ENCODE data around the gene UXT. TPM values are rescaled to one million over a fixed set of nuclear protein-coding genes. Genes with fewer than 3 reads are reported as not detected.
"Not testable (repeated sequence)": the region's sequence is repeated elsewhere in the genome, so short reads cannot be mapped to it uniquely, and the experiment has no call there.

Gene UXT
- total RNA-seq, 1 donor from 2014 or later, result 92.0 TPM

GRCh38 chrX:47608130-47608810 lies 50.7 kb downstream of the UXT start:
- no peak for TF ChIP-seq CTCF (IDR thresholded peaks at IDR 0.05; ENCODE audit: unreplicated experiment)
- H3K4me1 Mint-ChIP-seq (ENCODE audit: low read depth), result no peaks in the 10 kb centered on the region
- no peak overlapping the region for H3K27ac Mint-ChIP-seq
- no peak overlapping the region for H3K4me3 Mint-ChIP-seq (ENCODE audit: low read depth)
- DNase-seq (ENCODE audit: low spot score, unreplicated experiment), result no peak
- H3K27me3 Mint-ChIP-seq, result no peaks in the 10 kb centered on the region
- no peaks in the 10 kb centered on the region for H3K9me3 Mint-ChIP-seq (ENCODE audit: low read depth)
- H3K36me3 Mint-ChIP-seq (ENCODE audit: insufficient read depth), result no peaks in the 10 kb centered on the region

- no peaks in the 10 kb centered on the region for H3K9me3 Mint-ChIP-seq (ENCODE audit: low read depth)
- no peaks in the 10 kb centered on the region for H3K27me3 Mint-ChIP-seq
- no peak overlapping the region for H3K27ac Mint-ChIP-seq
- H3K4me3 Mint-ChIP-seq (ENCODE audit: low read depth), result no peak overlapping the region
- TF ChIP-seq CTCF (IDR thresholded peaks at IDR 0.05; ENCODE audit: unreplicated experiment), result no peak
- DNase-seq (ENCODE audit: low spot score, unreplicated experiment), result no peak
- no peaks in the 10 kb centered on the region for H3K36me3 Mint-ChIP-seq (ENCODE audit: insufficient read depth)
- H3K4me1 Mint-ChIP-seq (ENCODE audit: low read depth), result no peaks in the 10 kb centered on the region
Measured at GRCh38 chrX:47607091-47607490, 51.9 kb downstream of the UXT start.

- no peak overlapping the region for H3K4me3 Mint-ChIP-seq (ENCODE audit: low read depth)
- H3K4me1 Mint-ChIP-seq (ENCODE audit: low read depth), result no peaks in the 10 kb centered on the region
- TF ChIP-seq CTCF (IDR thresholded peaks at IDR 0.05; ENCODE audit: unreplicated experiment), result no peak
- no peak for DNase-seq (ENCODE audit: low spot score, unreplicated experiment)
- peaks cover 18% of the 10 kb centered on the region for H3K9me3 Mint-ChIP-seq (ENCODE audit: low read depth)
- no peaks in the 10 kb centered on the region for H3K27me3 Mint-ChIP-seq
- H3K36me3 Mint-ChIP-seq (ENCODE audit: insufficient read depth), result no peaks in the 10 kb centered on the region
- no peak overlapping the region for H3K27ac Mint-ChIP-seq
Measured at GRCh38 chrX:47605024-47605423, 54.0 kb downstream of the UXT start.

- not testable (repeated sequence) for H3K27me3 Mint-ChIP-seq; H3K36me3 Mint-ChIP-seq (ENCODE audit: insufficient read depth); DNase-seq (ENCODE audit: low spot score, unreplicated experiment); H3K4me1 Mint-ChIP-seq (ENCODE audit: low read depth); H3K27ac Mint-ChIP-seq; H3K4me3 Mint-ChIP-seq (ENCODE audit: low read depth)
- H3K9me3 Mint-ChIP-seq (ENCODE audit: low read depth), result peaks cover 21% of the 10 kb centered on the region
Measured at GRCh38 chrX:47603125-47603524, 55.9 kb downstream of the UXT start.

Other genes with a start within 250 kb of the UXT start
- gene ZNF41, start 176.0 kb downstream of the UXT start, total RNA-seq, result 6.0 and 6.1 TPM in 2 replicates
- gene ARAF, start 98.0 kb downstream of the UXT start, total RNA-seq, result 76.8 and 77.7 TPM in 2 replicates
- gene TIMP1, start 76.7 kb downstream of the UXT start, total RNA-seq, result 29.1 and 33.0 TPM in 2 replicates
- gene SYN1, start 39.3 kb downstream of the UXT start, total RNA-seq, result 5.3 and 6.7 TPM in 2 replicates
- gene CFP, start 29.2 kb downstream of the UXT start, total RNA-seq, result 0.69 and 0.93 TPM in 2 replicates
- gene ELK1, start 8.6 kb downstream of the UXT start, total RNA-seq, result 24.7 and 25.5 TPM in 2 replicates
- gene ZNF81, start 177.7 kb upstream of the UXT start, total RNA-seq, result 10.9 and 12.2 TPM in 2 replicates

Data from progenitor cell of endocrine pancreas (in vitro differentiated cells).